ENCODE data around the gene C4orf46. TPM values are rescaled to one million over a fixed set of nuclear protein-coding genes. Genes with fewer than 3 reads are reported as not detected.
A peak's percentile ranks its signal among the peaks of the same experiment; 100 is the strongest.
"Not testable (repeated sequence)": the region's sequence is repeated elsewhere in the genome, so short reads cannot be mapped to it uniquely, and the experiment has no call there.

Gene C4orf46
- 18.5 TPM for total RNA-seq (ENCODE audit: unreplicated experiment)
- long read RNA-seq, transcript C4orf46-201 (2 exons, 3,521 nt): major isoform, 8 of 13 reads
- long read RNA-seq, partial matches to known transcripts: 0 of 13 reads
- long read RNA-seq, other reads (novel, unspliced or antisense): 5 of 13 reads

DNA sequence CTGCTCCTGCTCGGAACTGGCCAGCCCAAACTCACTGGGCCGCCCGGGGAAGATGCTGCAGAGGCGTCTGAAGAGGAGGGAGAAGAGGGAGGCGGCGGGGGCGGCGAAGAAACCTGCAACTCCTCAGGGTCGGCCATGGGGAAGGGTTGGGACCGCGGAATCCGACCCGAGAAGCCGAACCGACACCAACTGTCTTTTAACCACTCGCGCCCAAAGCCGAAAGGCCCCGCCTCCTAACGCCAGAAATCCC is at the start of gene C4orf46:
C4orf46 (minus strand) TSS at position 223 of the 250 bp plus-strand sequence; CDS start at position 137, 86 bp downstream.
- no peaks in the 10 kb centered on the region for H3K36me3 Mint-ChIP-seq (ENCODE audit: unreplicated experiment)
- H3K4me3 Mint-ChIP-seq (ENCODE audit: unreplicated experiment): peak within 1 kb of the TSS; percentile 100
- H3K27me3 Mint-ChIP-seq (ENCODE audit: unreplicated experiment): peaks cover 12% of the 10 kb centered on the region
- peaks cover 10% of the 10 kb centered on the region for H3K4me1 Mint-ChIP-seq (ENCODE audit: low read depth, unreplicated experiment)
- DNase-seq: no peak
- peaks cover 18% of the 10 kb centered on the region for H3K9me3 Mint-ChIP-seq (ENCODE audit: unreplicated experiment)
- TF ChIP-seq, protein P1, sequence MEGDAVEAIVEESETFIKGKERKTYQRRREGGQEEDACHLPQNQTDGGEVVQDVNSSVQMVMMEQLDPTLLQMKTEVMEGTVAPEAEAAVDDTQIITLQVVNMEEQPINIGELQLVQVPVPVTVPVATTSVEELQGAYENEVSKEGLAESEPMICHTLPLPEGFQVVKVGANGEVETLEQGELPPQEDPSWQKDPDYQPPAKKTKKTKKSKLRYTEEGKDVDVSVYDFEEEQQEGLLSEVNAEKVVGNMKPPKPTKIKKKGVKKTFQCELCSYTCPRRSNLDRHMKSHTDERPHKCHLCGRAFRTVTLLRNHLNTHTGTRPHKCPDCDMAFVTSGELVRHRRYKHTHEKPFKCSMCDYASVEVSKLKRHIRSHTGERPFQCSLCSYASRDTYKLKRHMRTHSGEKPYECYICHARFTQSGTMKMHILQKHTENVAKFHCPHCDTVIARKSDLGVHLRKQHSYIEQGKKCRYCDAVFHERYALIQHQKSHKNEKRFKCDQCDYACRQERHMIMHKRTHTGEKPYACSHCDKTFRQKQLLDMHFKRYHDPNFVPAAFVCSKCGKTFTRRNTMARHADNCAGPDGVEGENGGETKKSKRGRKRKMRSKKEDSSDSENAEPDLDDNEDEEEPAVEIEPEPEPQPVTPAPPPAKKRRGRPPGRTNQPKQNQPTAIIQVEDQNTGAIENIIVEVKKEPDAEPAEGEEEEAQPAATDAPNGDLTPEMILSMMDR (IDR thresholded peaks at IDR 0.05; ENCODE audit: partially characterized antibody, unreplicated experiment): no peak
- H3K27ac Mint-ChIP-seq (ENCODE audit: unreplicated experiment): peak within 1 kb of the TSS; percentile 100

DNA sequence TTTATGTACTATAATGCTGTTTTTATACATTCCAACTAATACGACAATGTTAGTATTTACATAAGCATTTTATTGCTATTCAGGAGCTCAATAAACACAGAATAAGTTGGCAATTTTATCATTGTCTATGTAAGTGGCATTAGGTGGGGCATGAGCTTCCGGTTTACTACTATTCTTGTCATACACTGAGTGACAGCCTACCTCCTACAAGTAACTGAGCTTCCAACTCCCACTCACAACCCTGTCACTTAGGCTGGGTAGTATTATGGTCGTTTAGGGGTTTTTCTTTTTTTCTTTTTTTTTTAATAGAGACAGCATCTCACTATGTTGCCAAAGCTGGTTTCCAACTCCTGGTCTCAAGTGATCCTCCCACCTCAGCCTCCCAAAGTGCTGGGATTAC is 44.1 kb upstream of the C4orf46 start:
- Mint-ChIP-seq H3K4me3 (ENCODE audit: unreplicated experiment) (no peak overlapping the region), H3K27me3 (ENCODE audit: unreplicated experiment) (no peaks in the 10 kb centered on the region), H3K9me3 (ENCODE audit: unreplicated experiment) (no peaks in the 10 kb centered on the region), H3K27ac (ENCODE audit: unreplicated experiment) (no peak overlapping the region), H3K36me3 (ENCODE audit: unreplicated experiment) (no peaks in the 10 kb centered on the region), H3K4me1 (ENCODE audit: low read depth, unreplicated experiment) (no peaks in the 10 kb centered on the region)
- no peak for DNase-seq
- TF ChIP-seq, protein P1 (IDR thresholded peaks at IDR 0.05; ENCODE audit: partially characterized antibody, unreplicated experiment): no peak

DNA sequence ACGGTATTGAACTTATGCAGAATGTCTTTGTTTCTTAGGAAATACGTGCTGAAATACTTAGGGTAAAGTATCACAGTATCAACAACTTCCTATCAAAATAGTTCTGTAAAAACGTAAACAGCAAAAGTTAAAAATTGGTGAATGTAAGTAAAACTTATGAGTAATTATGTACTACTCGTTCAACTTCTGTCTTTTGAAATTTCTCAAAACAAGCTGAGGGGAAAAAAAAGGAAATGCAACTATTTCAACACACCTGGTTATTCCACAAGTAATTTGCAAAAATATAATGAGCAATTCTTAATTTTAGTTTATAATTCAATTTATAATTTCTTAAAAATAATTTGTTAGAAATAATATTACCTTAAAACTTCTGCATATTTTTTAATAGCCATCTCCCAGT is 43.2 kb upstream of the C4orf46 start:
- Mint-ChIP-seq H3K4me1 (ENCODE audit: low read depth, unreplicated experiment) (no peaks in the 10 kb centered on the region), H3K9me3 (ENCODE audit: unreplicated experiment) (no peaks in the 10 kb centered on the region), H3K27ac (ENCODE audit: unreplicated experiment) (no peak overlapping the region), H3K36me3 (ENCODE audit: unreplicated experiment) (no peaks in the 10 kb centered on the region), H3K4me3 (ENCODE audit: unreplicated experiment) (no peak overlapping the region), H3K27me3 (ENCODE audit: unreplicated experiment) (no peaks in the 10 kb centered on the region)
- TF ChIP-seq, protein P1 (IDR thresholded peaks at IDR 0.05; ENCODE audit: partially characterized antibody, unreplicated experiment): no peak
- DNase-seq: no peak

DNA sequence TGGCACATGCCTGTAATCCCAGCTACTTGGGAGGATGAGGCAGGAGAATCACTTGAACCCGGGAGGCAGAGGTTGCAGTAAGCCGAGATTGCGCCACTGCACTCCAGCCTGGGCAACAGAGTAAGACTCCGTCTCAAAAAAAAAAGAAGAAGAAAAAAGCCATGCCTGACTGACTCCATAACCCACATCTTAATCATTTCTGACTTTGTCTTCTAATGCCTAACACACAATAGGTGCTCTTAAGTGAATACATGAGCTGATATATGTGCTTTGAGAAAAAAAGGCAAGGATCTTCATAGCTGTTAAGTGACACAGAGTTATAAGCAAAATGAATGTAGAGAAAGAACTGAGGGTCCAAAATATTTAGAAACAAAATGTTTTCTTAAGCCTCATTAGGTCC is 40.9 kb upstream of the C4orf46 start:
- H3K9me3 Mint-ChIP-seq (ENCODE audit: unreplicated experiment); DNase-seq; H3K36me3 Mint-ChIP-seq (ENCODE audit: unreplicated experiment); H3K27ac Mint-ChIP-seq (ENCODE audit: unreplicated experiment); H3K4me3 Mint-ChIP-seq (ENCODE audit: unreplicated experiment); H3K27me3 Mint-ChIP-seq (ENCODE audit: unreplicated experiment); H3K4me1 Mint-ChIP-seq (ENCODE audit: low read depth, unreplicated experiment): not testable (repeated sequence)

DNA sequence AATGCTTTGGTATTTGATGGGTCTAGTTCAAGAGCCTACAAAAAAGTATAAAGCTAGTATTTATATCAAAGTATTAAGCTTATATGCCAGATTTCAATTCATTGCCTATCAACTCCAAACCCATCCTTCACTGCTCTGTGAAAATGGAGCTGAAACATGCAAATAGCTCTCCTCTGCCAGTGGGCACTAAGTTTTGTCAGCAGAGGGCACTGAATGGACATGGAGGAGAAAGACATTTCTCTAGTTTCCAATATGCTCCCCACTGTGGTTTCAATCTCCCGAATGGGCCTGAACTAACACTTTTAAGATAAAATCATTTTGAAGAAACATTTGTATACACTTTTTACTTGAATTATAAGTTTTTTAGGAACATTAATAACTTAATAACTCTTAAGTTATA is 39.1 kb upstream of the C4orf46 start:
- no peak for DNase-seq
- H3K27me3 Mint-ChIP-seq (ENCODE audit: unreplicated experiment): no peaks in the 10 kb centered on the region
- no peaks in the 10 kb centered on the region for H3K36me3 Mint-ChIP-seq (ENCODE audit: unreplicated experiment)
- no peaks in the 10 kb centered on the region for H3K4me1 Mint-ChIP-seq (ENCODE audit: low read depth, unreplicated experiment)
- TF ChIP-seq, protein P1 (IDR thresholded peaks at IDR 0.05; ENCODE audit: partially characterized antibody, unreplicated experiment): no peak
- H3K9me3 Mint-ChIP-seq (ENCODE audit: unreplicated experiment): no peaks in the 10 kb centered on the region
- H3K27ac Mint-ChIP-seq (ENCODE audit: unreplicated experiment): no peak overlapping the region
- no peak overlapping the region for H3K4me3 Mint-ChIP-seq (ENCODE audit: unreplicated experiment)

DNA sequence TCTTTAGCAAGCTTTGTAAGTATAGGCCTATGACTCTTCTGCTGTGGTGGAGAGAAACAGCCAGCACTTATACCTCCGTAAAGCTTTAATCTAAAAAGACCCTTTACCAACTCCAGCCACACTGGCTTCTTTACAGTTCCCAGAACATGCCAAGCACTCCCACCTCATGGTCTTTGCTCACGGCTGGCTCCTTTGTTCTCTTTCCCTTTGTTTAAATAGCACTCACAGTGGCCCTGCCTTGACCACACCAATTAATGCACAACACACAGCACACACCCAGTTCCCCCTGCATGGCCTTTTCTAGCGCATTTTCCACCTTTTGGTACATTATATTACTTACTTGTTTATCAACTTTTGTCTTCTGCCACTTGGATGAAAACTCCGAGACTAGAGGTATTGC is 32.6 kb upstream of the C4orf46 start:
- Mint-ChIP-seq H3K36me3 (ENCODE audit: unreplicated experiment) (no peaks in the 10 kb centered on the region), H3K4me1 (ENCODE audit: low read depth, unreplicated experiment) (no peaks in the 10 kb centered on the region), H3K4me3 (ENCODE audit: unreplicated experiment) (no peak overlapping the region), H3K9me3 (ENCODE audit: unreplicated experiment) (no peaks in the 10 kb centered on the region), H3K27ac (ENCODE audit: unreplicated experiment) (no peak overlapping the region), H3K27me3 (ENCODE audit: unreplicated experiment) (no peaks in the 10 kb centered on the region)
- TF ChIP-seq, protein P1 (IDR thresholded peaks at IDR 0.05; ENCODE audit: partially characterized antibody, unreplicated experiment): no peak
- no peak for DNase-seq

Measured in glutamatergic neuron (in vitro differentiated cells).